Activated B cell treated with CpG ODN at 0.5 μM for 24 hours (primary cell): ENCODE data around the gene DCAF12L2. TPM values are rescaled to one million over a fixed set of nuclear protein-coding genes. Genes with fewer than 3 reads are reported as not detected.

Experiments used
- ATAC-seq: fragments of 200-7000 bp; cut with Tn5 transposase; one replicate; pipeline ENCODE4 v1.10.0; 2021; ENCODE audit warnings: low read depth, mild to moderate bottlenecking, moderate library complexity
- CTCF ChIA-PET: fragments of 350-600 bp; sonication (Branson Sonifier 250); formaldehyde crosslinking; loops from one replicate; lab custom pipeline; 2021; ENCODE audit warnings: antibody characterized with exemption; lab: Charles Lee
- POLR2A ChIA-PET: fragments of 350-600 bp; sonication (Branson Sonifier 250); formaldehyde crosslinking; loops from one replicate; lab custom pipeline; 2021; ENCODE audit warnings: antibody characterized with exemption; lab: Charles Lee
- DNase-seq: peaks from one replicate; pipeline ENCODE4 v3.0.0; 2022
- H3K27ac Mint-ChIP-seq: one replicate; pipeline ENCODE4 v1.8.0; 2020; ENCODE audit warnings: mixed read lengths
- H3K27me3 Mint-ChIP-seq: one replicate; pipeline ENCODE4 v1.8.0; 2021; ENCODE audit warnings: mixed read lengths
- H3K36me3 Mint-ChIP-seq: one replicate; pipeline ENCODE4 v1.8.0; 2021; ENCODE audit warnings: low read depth, mixed read lengths
- H3K4me1 Mint-ChIP-seq: one replicate; pipeline ENCODE4 v1.8.0; 2021; ENCODE audit warnings: mixed read lengths
- H3K4me3 Mint-ChIP-seq: one replicate; pipeline ENCODE4 v1.8.0; 2020; ENCODE audit warnings: mild to moderate bottlenecking, mixed read lengths
- H3K9me3 Mint-ChIP-seq: one replicate; pipeline ENCODE4 v1.8.0; 2020; ENCODE audit warnings: mixed read lengths
- CTCF ChIP-seq: fragments of 200-600 bp; IDR thresholded peaks from one replicate; pipeline ENCODE4 v1.8.0; 2022; ENCODE audit warnings: antibody characterized with exemption, mild to moderate bottlenecking
- intact Hi-C: fragments of 100-400 bp; cut with micrococcal nuclease; formaldehyde crosslinking; loops from one replicate; pipeline ENCODE4 v1.15.1; 2024
- total RNA-seq: library from RNA; stranded (reverse); gene quantifications from 2 replicates; pipeline ENCODE4 v1.2.3, GENCODE V29; 2022

The DCAF12L2 gene
- total RNA-seq, 1 donor from 2014 or later: not detected

GRCh38 chrX:126124721-126125120 lies 41.4 kb downstream of the DCAF12L2 start:
- POLR2A ChIA-PET: no interaction called here

More at GRCh38 chrX:126124721-126125120, 41.4 kb downstream of the DCAF12L2 start:
- CTCF ChIA-PET: no interaction called here
- Mint-ChIP-seq H3K4me3 (no peak overlapping the region), H3K36me3 (no peaks in the 10 kb centered on the region), H3K9me3 (no peaks in the 10 kb centered on the region), H3K4me1 (no peaks in the 10 kb centered on the region), H3K27ac (no peak overlapping the region), H3K27me3 (no peaks in the 10 kb centered on the region)
- ATAC-seq: no peak
- no peak for TF ChIP-seq CTCF
- intact Hi-C loops: no loop called here
- DNase-seq: no peak
